ENCODE data around the gene KLF16. TPM values are rescaled to one million over a fixed set of nuclear protein-coding genes. Genes with fewer than 3 reads are reported as not detected.

KLF16 gene
- total and polyA plus RNA-seq, 11 donors, result 2.9 to 19.7 (median 9.2) TPM

- TF ChIP-seq CTCF (IDR thresholded peaks at IDR 0.05) (no peak), POLR2A (IDR thresholded peaks at IDR 0.05) (no peak)
- no peak overlapping the region for H3K27ac ChIP-seq
- no peak for ATAC-seq
These were observed 55.0 kb downstream of the KLF16 start for GRCh38 chr19:1808395-1808731.

GRCh38 chr19:1807695-1808394 lies 55.5 kb downstream of the KLF16 start:
- ATAC-seq, result no peak
- Histone ChIP-seq H3K36me3 (no peaks in the 10 kb centered on the region), H3K27me3 (no peaks in the 10 kb centered on the region), H3K4me1 (peaks cover 0 to 15% (median 7%) of the 10 kb centered on the region in 12 donors), H3K9me3 (no peaks in the 10 kb centered on the region), H3K27ac (no peak overlapping the region), H3K4me3 (no peak overlapping the region)
- TF ChIP-seq POLR2A (IDR thresholded peaks at IDR 0.05), result no peak
- TF ChIP-seq CTCF (IDR thresholded peaks at IDR 0.05), result no peak
- 80 to 85% (median 83%) methylated on average over 19 to 30 of the region's 30 CpGs for WGBS, 4 donors
- no peak for DNase-seq
- intact Hi-C loops (cut with DNase I), result no loop called here

More at GRCh38 chr19:1808395-1808731, 55.0 kb downstream of the KLF16 start:
- Histone ChIP-seq H3K27me3 (no peaks in the 10 kb centered on the region), H3K4me1 (peaks cover 0 to 20% (median 12%) of the 10 kb centered on the region in 12 donors), H3K36me3 (no peaks in the 10 kb centered on the region), H3K9me3 (no peaks in the 10 kb centered on the region), H3K4me3 (no peak overlapping the region)
- intact Hi-C loops (cut with DNase I), result no loop called here
- 92 to 100% (median 93%) methylated on average over 2 of the region's 2 CpGs for WGBS, 4 donors
- no peak for DNase-seq

GRCh38 chr19:1807030-1807694 lies 56.2 kb downstream of the KLF16 start:
- no peak for ATAC-seq
- Histone ChIP-seq H3K27ac (no peak overlapping the region), H3K4me3 (no peak overlapping the region), H3K36me3 (no peaks in the 10 kb centered on the region), H3K9me3 (no peaks in the 10 kb centered on the region), H3K4me1 (peaks cover 0 to 9% (median 5%) of the 10 kb centered on the region in 12 donors), H3K27me3 (no peaks in the 10 kb centered on the region)
- TF ChIP-seq POLR2A (IDR thresholded peaks at IDR 0.05), result no peak
- no peak for TF ChIP-seq CTCF (IDR thresholded peaks at IDR 0.05)
- intact Hi-C loops (cut with DNase I), result no loop called here
- 67 to 71% (median 68%) methylated on average over 28 of the region's 28 CpGs for WGBS, 4 donors
- peak in 1 of 5 donors; percentile 10 for DNase-seq

GRCh38 chr19:1806184-1807029 lies 57.0 kb downstream of the KLF16 start:
- no peaks in the 10 kb centered on the region for H3K27me3 ChIP-seq
- no peak overlapping the region for H3K27ac ChIP-seq
- no peak for ATAC-seq
- WGBS, 4 donors, result 82 to 91% (median 84%) methylated on average over 29 to 45 of the region's 45 CpGs
- DNase-seq, result peak in 1 of 5 donors; percentile 12
- no peaks in the 10 kb centered on the region for H3K9me3 ChIP-seq
- TF ChIP-seq POLR2A (IDR thresholded peaks at IDR 0.05) (no peak), CTCF (IDR thresholded peaks at IDR 0.05) (no peak)
- no peaks in the 10 kb centered on the region for H3K36me3 ChIP-seq
- no peak overlapping the region for H3K4me3 ChIP-seq
- H3K4me1 ChIP-seq, result peaks cover 0 to 3% (median 0%) of the 10 kb centered on the region in 12 donors
- intact Hi-C loops (cut with DNase I), result no loop called here
